Upper lobe of right lung (tissue), 1 donor: Measurements from ENCODE around the gene PHYKPL. TPM values are rescaled to one million over a fixed set of nuclear protein-coding genes. Genes with fewer than 3 reads are reported as not detected.

Experiments used
- ATAC-seq: fragments of 200-7000 bp; cut with Tn5 transposase; one replicate; pipeline ENCODE4 v1.9.1; 2020; ENCODE audit warnings: mild to moderate bottlenecking, moderate library complexity
- DNase-seq: peaks from one replicate; pipeline ENCODE4 v3.0.0-alpha.2; 2020
- H3K27ac ChIP-seq: fragments of 200-600 bp; one replicate; pipeline ENCODE4 v1.8.0; 2022
- H3K27me3 ChIP-seq: fragments of 200-600 bp; one replicate; pipeline ENCODE4 v1.8.0; 2022; ENCODE audit warnings: mild to moderate bottlenecking
- H3K36me3 ChIP-seq: fragments of 200-600 bp; one replicate; pipeline ENCODE4 v1.8.0; 2022
- H3K4me1 ChIP-seq: fragments of 200-600 bp; one replicate; pipeline ENCODE4 v1.8.0; 2022
- H3K4me3 ChIP-seq: fragments of 200-600 bp; one replicate; pipeline ENCODE4 v1.8.0; 2022; ENCODE audit warnings: mild to moderate bottlenecking
- H3K9me3 ChIP-seq: fragments of 200-600 bp; one replicate; pipeline ENCODE4 v1.8.0; 2022
- intact Hi-C: fragments of 100-400 bp; cut with DNase I; formaldehyde crosslinking; loops from one replicate; pipeline ENCODE4 v1.11.0; 2022
- total RNA-seq: library from RNA; stranded (reverse); fragmentation: NEBNext Ultra II Directional; extraction: Animal tissue kit (Norgen Biotek cat#: 25700); gene quantifications from one replicate; pipeline ENCODE4 v1.2.1, GENCODE V29; 2021
- TF ChIP-seq, protein P1 (sequence below): fragments of 200-600 bp; IDR thresholded peaks from one replicate; pipeline ENCODE4 v1.8.0; 2022; ENCODE audit warnings: antibody characterized with exemption
- donor health status: DM: no; HTN: yes; CAD: no; lungs with severe emphysema.

Gene PHYKPL
- total RNA-seq, 1 donor from 2014 or later, result 96.1 TPM

GRCh38 chr5:178227929-178228328, 4.7 kb downstream of the PHYKPL start:
- H3K9me3 ChIP-seq, result no peaks in the 10 kb centered on the region
- H3K27ac ChIP-seq, result no peak overlapping the region
- intact Hi-C loops, result no loop called here
- no peaks in the 10 kb centered on the region for H3K27me3 ChIP-seq
- no peak for DNase-seq
- peaks cover 60% of the 10 kb centered on the region for H3K36me3 ChIP-seq
- TF ChIP-seq, protein P1, sequence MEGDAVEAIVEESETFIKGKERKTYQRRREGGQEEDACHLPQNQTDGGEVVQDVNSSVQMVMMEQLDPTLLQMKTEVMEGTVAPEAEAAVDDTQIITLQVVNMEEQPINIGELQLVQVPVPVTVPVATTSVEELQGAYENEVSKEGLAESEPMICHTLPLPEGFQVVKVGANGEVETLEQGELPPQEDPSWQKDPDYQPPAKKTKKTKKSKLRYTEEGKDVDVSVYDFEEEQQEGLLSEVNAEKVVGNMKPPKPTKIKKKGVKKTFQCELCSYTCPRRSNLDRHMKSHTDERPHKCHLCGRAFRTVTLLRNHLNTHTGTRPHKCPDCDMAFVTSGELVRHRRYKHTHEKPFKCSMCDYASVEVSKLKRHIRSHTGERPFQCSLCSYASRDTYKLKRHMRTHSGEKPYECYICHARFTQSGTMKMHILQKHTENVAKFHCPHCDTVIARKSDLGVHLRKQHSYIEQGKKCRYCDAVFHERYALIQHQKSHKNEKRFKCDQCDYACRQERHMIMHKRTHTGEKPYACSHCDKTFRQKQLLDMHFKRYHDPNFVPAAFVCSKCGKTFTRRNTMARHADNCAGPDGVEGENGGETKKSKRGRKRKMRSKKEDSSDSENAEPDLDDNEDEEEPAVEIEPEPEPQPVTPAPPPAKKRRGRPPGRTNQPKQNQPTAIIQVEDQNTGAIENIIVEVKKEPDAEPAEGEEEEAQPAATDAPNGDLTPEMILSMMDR, result no peak
- H3K4me3 ChIP-seq, result no peak overlapping the region
- peaks cover 19% of the 10 kb centered on the region for H3K4me1 ChIP-seq
- no peak for ATAC-seq

DNA sequence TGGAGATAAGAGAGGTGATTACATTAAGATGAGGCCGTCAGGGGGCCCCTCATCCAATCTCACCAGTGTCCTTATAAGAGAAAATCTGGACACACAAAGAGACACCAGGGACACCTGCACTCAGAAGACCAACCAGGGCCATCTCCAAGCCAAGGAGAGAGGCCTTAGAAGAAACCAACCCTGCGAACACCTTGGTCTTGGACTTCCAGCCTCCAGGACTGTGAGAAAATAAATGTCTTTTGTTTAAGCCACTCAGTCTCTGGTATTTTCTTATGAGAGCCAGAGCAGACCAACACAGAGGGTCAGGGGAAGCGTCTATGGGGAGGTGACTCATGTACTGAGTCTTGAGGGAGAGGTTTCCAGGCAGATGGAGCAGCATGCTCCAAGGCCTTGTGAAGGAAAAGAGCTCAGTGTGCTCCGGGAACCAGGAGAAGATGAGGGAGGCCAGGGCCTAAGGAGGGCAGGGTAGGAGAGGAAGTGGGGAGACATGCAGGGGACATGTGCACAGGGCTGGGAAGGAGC, 5.4 kb downstream of the PHYKPL start:
- peaks cover 19% of the 10 kb centered on the region for H3K4me1 ChIP-seq
- peaks cover 61% of the 10 kb centered on the region for H3K36me3 ChIP-seq

DNA sequence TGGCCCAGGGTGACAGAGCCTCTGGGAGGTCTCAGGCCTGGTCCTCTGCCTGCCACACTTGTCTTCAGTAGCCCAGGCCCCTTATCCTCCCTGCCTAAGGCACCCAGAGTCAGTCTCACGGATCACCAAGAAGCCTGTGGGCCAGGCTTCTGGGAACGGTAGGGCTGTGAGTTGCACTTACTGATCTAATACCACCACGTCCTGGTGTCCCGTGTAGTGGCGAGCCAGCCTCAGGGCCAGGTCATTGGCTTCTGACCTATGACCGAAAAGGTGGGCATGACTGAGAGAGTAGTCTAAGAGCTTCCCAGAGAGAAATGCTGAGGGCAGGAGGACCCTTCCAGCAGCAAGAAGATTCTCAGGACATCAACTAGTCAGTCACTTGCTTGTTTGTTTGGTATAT, 7.4 kb downstream of the PHYKPL start:
- Histone ChIP-seq H3K27me3 (no peaks in the 10 kb centered on the region), H3K4me3 (no peak overlapping the region), H3K27ac (no peak overlapping the region), H3K9me3 (no peaks in the 10 kb centered on the region), H3K4me1 (peaks cover 5% of the 10 kb centered on the region), H3K36me3 (peaks cover 69% of the 10 kb centered on the region)
- no peak for ATAC-seq
- intact Hi-C loops, result no loop called here
- TF ChIP-seq, protein P1, result no peak
- no peak for DNase-seq

More for the DNA sequence above, 5.4 kb downstream of the PHYKPL start:
- no peaks in the 10 kb centered on the region for H3K27me3 ChIP-seq
- DNase-seq (no peak), ATAC-seq (no peak)
- H3K9me3 ChIP-seq, result no peaks in the 10 kb centered on the region
- no peak overlapping the region for H3K27ac ChIP-seq
- H3K4me3 ChIP-seq, result no peak overlapping the region
- TF ChIP-seq, protein P1, result no peak
- intact Hi-C loops, result no loop called here

DNA sequence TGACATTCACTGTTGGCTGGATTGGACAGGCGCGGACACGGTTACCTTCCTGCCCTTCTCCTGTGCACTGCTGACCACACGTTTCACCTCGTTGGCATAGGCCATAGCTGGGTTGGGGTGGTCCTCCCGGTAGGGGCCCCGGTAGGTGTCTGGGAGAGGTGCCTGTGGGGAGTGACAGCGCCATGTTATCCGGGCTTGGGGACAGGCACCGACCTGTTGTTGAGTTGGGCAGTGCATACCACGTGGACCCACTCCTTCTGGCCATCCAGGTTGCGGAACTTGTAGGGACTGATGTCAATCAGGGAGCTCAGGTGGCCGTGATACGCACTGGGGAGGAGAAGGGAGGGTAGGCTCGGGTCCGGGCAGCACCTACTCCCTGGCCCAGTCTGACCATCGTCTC, 8.2 kb downstream of the PHYKPL start:
- H3K27ac ChIP-seq, result no peak overlapping the region
- H3K4me1 ChIP-seq, result peaks cover 2% of the 10 kb centered on the region
- peaks cover 68% of the 10 kb centered on the region for H3K36me3 ChIP-seq
- DNase-seq (no peak), ATAC-seq (no peak)
- H3K27me3 ChIP-seq, result no peaks in the 10 kb centered on the region
- intact Hi-C loops, result no loop called here
- H3K4me3 ChIP-seq, result no peak overlapping the region
- TF ChIP-seq, protein P1, result no peak
- no peaks in the 10 kb centered on the region for H3K9me3 ChIP-seq

DNA sequence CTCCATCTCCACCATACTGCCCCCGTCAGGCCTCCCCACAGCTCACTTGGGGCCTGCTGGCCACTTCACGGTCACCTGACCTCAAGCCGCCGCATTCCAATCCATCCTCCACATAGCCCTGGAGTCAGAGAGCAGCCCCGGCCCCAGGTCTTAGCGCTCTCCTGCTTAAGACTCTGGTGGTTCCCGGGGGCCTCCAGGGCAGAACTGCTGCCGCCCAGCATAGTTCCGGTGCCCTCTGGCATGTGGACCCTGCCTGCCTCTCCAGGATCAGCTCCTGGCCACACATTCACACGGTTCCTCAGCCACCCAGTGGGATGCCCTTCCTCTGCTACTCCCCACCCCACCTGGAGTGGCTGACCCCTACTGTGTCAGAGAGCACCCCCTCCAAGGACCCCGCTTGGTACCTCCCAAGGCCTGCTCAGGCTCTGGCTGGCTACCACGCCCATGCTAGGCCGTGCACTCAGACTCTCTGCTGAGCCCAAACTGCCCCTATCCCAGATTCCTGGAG, 8.7 kb downstream of the PHYKPL start:
- Histone ChIP-seq H3K36me3 (peaks cover 68% of the 10 kb centered on the region), H3K27ac (no peak overlapping the region), H3K27me3 (no peaks in the 10 kb centered on the region), H3K4me3 (no peak overlapping the region), H3K4me1 (no peaks in the 10 kb centered on the region), H3K9me3 (no peaks in the 10 kb centered on the region)
- DNase-seq (no peak), ATAC-seq (peak; percentile 83)
- intact Hi-C loops, result no loop called here
- TF ChIP-seq, protein P1, result no peak
